Activated CD8-positive, alpha-beta memory T cell treated with anti-CD3 and anti-CD28 coated beads, Interleukin-2, amount 50 U/mL, for 1 hour (primary cell): ENCODE measurements around the gene YJU2.

Source experiments
- DNase-seq: peaks from one replicate; pipeline ENCODE4 v3.0.0-alpha.2; 2020; ENCODE audit errors: extremely low read depth

The YJU2 gene

DNA sequence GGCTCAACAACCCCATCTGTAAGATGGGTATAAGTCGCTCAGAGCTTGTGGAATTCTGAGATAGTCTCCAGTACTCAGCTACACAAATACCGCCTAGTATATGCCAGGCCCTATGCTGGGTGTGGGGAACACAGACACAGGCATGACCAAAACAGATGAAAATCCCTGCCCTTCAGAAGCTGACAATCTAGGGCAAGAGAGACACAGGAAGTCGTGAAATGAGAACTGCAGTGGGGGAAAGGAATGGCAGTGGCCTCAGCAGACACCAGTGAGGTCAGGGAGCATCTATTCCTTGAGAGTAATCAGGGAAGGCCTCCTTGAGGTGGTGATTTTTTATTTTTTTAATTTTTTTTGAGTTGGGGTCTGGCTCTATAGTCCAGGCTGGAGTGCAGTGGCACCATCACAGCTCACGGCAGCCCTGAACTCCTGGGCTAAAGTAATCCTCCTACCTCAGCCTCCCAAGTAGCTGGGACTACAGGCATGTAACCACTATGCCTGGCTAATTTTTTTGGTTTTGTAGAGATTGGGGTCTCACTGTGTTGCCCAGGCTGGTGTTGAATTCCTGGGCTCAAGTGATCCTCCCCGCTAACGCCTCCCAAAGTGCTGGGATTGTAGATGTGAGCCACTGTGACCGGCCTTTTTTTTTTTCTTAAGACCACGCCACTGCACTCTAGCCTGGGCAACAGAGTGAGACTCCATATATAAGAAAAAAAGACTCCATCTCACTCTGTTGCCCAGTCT, 52.1 kb downstream of the YJU2 start:
- no peak for DNase-seq

DNA sequence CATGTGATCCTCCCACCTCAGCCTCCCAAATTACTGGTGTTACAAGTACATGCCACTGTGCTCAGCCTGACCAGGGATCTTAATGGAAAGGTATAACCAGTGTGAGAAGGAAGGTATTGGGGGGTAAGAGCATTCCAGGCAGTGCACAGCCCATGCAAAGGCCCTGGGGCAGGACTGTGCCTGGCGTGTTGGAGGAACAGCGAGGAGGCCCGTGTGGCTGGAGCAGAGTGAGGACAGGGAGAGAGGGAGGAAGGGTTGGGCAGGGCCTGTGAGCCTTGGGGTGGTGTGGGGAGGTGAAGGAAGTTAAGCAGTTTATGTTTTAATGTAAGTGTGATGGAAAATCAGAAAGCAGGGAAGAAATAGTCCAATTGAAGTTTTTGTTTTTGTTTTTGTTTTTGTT, 53.7 kb downstream of the YJU2 start:
- no peak for DNase-seq

DNA sequence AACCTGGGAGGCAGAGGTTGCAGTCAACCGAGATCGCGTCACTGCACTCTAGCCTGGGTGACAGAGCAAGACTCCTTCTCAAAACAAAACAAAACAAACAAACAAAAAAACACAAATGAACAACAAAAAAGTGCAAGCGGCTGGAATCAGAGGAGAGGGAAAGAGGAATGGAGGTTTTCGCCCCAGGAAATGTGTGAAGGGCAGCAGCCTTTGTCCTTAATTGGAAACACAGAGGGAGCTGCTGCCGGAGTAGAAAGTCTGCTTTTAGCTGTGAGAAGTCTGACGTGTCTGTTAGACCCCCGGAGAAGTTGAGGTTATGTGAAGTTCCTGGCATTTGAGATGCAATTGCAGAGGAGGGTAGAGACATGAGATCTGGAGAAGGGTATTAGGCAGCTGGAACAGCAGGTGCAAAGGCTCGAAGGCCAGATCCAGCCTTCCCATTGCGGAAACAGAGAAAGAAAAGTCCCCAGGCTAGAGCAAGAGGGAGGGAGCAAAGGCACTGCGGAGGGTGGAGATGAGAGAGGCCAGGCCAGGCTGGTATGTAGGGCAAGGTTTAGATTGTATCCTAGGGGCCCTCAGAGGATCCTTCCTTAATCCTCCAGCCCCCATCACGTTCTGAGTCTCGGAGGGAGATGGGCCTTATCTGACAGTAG, 54.8 kb downstream of the YJU2 start:
- DNase-seq = no peak

DNA sequence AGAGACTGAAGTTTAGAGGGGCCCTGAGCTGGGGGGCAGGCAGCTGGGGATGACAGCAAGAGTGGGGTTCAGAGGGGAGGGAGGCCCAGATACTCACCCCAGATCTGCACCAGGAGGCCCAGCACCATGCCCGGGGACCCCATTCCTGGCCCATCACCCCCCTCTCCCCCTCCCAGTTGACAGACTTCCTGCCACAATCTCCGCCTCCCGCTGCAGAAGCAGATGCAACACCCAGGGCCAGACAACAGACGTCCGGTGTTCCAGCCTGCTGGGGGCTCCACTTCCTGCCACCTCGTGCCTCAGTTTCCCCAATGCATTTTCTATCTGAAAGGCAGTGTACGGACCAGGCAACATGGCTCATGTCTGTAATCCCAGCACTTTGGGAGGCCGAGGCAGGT, 55.4 kb downstream of the YJU2 start, which contains the start of gene TMIGD2:
Gene TMIGD2, minus strand, starts transcription at position 147 of the 398 bp plus-strand sequence. Its CDS starts 4 bp downstream, at position 143.
- DNase-seq = no peak

DNA sequence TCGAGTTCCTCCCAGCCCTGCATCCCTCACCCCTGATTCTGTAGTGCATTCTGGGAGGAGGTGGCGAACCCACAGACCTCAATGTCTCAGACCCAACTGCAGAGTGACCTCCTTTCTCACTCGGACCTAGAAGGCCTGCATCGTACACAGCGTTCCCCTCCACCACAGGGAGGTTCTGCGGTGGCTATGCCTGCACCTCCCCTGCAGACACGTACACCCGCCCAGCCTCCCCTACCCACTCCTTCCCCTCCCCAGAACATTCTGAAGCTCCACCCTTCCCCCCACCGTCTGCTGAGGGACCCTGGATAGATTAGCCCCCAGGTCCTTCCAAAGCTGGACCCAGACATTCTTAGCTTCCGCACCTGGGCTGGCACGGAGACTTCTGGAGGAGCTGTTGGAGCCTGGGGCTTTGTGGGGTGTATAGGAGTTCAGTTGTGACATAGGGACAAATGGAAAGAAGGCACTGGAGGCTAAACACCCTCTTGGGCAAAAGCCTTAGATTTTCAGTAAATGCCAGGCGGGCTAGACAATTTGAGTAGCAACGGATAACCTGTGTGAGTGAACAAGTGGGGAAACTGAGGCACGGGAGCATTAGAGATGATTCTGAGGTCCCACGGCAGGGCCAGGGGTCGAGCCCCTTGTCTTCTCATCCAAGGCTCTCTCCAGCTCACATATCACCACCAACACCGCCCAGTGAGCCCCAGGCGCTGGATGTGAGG, 57.1 kb downstream of the YJU2 start:
- DNase-seq = no peak

GRCh38 chr19:4304538-4305256, 57.8 kb downstream of the YJU2 start, which contains the start of gene FSD1:
TSS of gene FSD1 (plus strand) at chr19:4304598. CDS start at chr19:4304747, 149 bp downstream.
- DNase-seq = no peak

DNA sequence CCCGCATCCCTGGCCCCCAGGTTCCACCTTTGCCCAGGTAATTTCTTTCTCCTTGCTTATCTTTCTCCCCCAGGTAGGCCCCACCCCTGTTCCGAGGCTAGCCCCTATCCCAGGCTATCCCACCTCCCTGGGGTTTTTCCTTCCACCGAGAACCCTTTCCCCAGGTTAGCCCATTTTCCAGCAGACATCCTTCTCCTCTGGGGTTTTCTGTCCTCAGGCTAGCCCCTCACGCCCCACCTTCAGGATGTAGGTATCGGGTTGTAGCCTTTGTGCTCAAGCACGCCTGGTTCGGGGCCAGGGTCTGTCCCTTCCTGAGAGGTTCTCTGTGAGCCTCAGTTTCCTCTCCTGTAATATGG, 58.4 kb downstream of the YJU2 start:
- DNase-seq = no peak

DNA sequence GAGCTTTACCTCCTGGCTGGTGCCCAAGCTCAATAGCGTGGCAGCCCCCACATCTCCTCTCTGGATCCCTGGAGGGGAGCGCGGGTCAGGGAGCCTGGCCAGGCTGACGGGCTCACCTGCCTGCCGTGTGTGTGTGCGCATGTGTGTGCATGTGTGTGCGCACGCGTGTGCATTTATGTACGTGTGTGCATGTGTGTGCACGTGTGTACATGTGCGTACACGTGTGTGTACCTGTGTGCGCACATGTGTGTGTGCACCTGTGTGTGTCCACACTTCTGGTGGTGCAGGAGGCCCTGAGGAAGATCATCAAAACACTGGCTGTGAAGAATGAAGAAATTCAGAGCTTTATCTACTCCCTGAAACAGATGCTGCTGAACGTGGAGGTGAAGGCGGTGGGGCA, 58.8 kb downstream of the YJU2 start:
- DNase-seq = no peak

DNA sequence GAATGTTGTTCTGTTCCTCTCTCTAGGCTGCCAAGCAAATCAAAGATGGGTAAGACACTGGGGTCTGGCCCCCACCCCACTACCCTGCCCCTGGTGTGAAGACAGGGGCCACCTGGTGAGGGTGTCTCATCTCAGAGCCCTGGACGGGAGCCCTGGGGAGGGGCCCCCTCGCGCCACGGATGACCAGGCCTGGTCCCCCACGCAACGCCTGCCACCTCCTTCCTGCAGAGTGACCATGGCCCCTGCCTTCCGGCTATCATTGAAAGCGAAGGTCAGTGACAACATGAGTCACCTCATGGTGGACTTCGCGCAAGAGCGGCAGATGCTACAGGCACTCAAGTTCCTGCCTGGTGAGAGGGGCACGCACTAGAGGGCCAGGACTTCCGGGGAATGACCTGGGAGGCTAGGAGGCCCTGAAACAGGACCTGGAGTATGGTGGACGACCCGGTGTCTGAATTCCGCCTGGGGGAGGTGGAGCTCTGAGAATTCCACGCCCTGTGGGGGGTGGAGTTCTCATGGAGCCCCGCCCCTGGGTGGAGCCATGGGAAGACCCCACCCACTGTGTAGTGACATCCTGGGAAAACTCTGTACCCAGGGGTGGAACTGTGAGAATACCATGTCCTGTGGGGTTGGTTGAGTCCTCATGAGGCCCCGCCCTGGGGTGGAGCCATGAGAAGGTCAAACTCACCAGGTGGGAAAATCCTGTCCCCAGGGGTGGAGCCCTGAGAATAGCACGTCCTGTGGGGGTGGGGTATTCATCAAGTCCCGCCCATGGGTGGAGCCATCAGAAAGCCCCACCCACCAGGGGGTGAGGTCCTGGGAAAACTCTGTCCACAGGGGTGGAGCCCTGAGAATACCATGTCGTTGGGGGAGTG, 63.6 kb downstream of the YJU2 start:
- DNase-seq = no peak

DNA sequence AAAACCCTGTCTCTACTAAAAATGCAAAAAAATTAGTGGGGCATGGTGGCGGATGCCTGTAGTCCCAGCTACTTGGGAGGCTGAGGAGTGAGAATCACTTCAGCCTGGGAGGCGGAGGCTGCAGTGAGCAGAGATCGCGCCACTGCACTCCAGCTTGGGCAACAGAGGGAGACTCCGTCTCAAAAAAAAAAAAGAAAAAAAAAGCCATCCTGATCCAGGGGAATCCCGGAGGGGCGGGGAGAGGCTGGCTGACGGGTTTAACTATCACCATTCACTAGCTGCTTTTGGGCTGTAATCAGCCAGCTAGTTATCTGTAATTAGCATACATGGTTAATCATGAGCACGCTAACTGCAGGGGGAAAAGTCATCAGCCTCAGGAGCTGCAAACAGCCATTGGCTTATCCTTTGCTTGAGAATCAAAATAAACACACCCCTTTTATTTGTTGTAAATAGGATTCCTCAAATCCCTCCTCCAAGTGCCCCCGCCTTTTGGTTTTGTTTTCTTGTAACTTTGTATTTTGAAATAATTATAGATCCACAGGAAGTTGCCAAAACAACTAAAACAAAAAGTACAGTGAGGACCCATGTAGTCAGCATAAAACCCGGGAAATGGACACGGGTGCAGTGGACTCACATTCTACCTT, 67.1 kb downstream of the YJU2 start:
- no peak for DNase-seq

DNA sequence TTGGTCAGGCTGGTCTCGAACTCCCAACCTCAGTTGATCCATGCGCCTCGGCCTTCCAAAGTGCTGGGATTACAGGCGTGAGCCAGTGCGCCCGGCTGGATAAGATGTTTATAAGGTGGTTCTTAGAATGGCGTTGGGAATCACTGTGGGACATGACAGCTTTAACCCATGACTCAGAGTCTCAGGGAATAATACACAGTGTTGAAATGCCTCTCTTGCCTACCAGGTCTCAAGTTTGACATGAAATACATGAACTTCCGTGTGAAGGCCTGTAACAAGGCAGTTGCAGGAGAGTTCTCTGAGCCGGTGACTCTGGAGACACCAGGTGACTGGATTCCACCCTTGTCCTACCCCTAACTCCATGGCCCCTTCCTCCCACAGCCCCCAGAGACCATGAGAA, 70.1 kb downstream of the YJU2 start:
- no peak for DNase-seq

DNA sequence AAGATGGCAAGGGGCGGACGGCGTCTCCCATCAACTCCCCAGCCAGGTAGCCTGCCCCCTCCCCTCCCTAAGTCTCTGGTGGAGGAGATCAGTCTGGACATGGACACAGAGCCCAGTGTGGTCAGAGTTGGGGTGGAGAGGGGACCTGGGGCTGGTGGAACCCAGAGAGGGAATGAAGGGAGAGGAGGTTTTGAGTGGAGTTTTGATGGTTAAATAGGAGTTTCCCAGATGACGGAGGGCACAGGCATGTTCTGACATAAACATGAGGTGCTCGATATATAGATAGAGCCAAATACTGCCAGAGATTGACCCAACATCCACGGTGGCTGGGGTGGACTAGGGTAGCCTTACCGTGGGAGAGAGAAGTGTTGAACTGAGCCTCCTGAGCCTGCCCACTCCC, 71.6 kb downstream of the YJU2 start:
- DNase-seq = no peak
